ENCODE results near the gene TAS1R2.

TAS1R2 gene

GRCh38 chr1:18814874-18815531 lies 44.5 kb downstream of the TAS1R2 start:
- Histone ChIP-seq H3K4me3 (ENCODE audit: low read length) (no peak overlapping the region), H3K9me3 (ENCODE audit: control insufficient read depth, low read depth, low read length) (no peaks in the 10 kb centered on the region), H3K27ac (ENCODE audit: low read length) (no peak overlapping the region), H3K4me1 (ENCODE audit: control insufficient read depth, low read depth, low read length) (no peaks in the 10 kb centered on the region), H3K27me3 (ENCODE audit: control insufficient read depth, insufficient read depth, low read length) (peaks cover 20% of the 10 kb centered on the region), H3K9ac (ENCODE audit: low read length) (no peak overlapping the region), H3K36me3 (ENCODE audit: control insufficient read depth, low read depth, low read length) (no peaks in the 10 kb centered on the region)

GRCh38 chr1:18814425-18814824 lies 45.0 kb downstream of the TAS1R2 start:
- Histone ChIP-seq H3K36me3 (ENCODE audit: control insufficient read depth, low read depth, low read length) (no peaks in the 10 kb centered on the region), H3K9me3 (ENCODE audit: control insufficient read depth, low read depth, low read length) (no peaks in the 10 kb centered on the region), H3K27me3 (ENCODE audit: control insufficient read depth, insufficient read depth, low read length) (peaks cover 15% of the 10 kb centered on the region), H3K4me1 (ENCODE audit: control insufficient read depth, low read depth, low read length) (no peaks in the 10 kb centered on the region), H3K9ac (ENCODE audit: low read length) (no peak overlapping the region), H3K27ac (ENCODE audit: low read length) (no peak overlapping the region), H3K4me3 (ENCODE audit: low read length) (no peak overlapping the region)

- Histone ChIP-seq H3K36me3 (ENCODE audit: control insufficient read depth, low read depth, low read length) (no peaks in the 10 kb centered on the region), H3K9me3 (ENCODE audit: control insufficient read depth, low read depth, low read length) (no peaks in the 10 kb centered on the region)
Observed at GRCh38 chr1:18812453-18812939, 47.0 kb downstream of the TAS1R2 start.

GRCh38 chr1:18811733-18812452 lies 47.6 kb downstream of the TAS1R2 start:
- Histone ChIP-seq H3K4me3 (ENCODE audit: low read length) (no peak overlapping the region), H3K4me1 (ENCODE audit: control insufficient read depth, low read depth, low read length) (no peaks in the 10 kb centered on the region), H3K27ac (ENCODE audit: low read length) (no peak overlapping the region), H3K36me3 (ENCODE audit: control insufficient read depth, low read depth, low read length) (no peaks in the 10 kb centered on the region), H3K9me3 (ENCODE audit: control insufficient read depth, low read depth, low read length) (no peaks in the 10 kb centered on the region), H3K9ac (ENCODE audit: low read length) (no peak overlapping the region), H3K27me3 (ENCODE audit: control insufficient read depth, insufficient read depth, low read length) (no peaks in the 10 kb centered on the region)

More at GRCh38 chr1:18812453-18812939, 47.0 kb downstream of the TAS1R2 start:
- no peaks in the 10 kb centered on the region for H3K4me1 ChIP-seq (ENCODE audit: control insufficient read depth, low read depth, low read length)
- no peak overlapping the region for H3K9ac ChIP-seq (ENCODE audit: low read length)
- H3K27me3 ChIP-seq (ENCODE audit: control insufficient read depth, insufficient read depth, low read length) = no peaks in the 10 kb centered on the region
- H3K4me3 ChIP-seq (ENCODE audit: low read length) = no peak overlapping the region
- no peak overlapping the region for H3K27ac ChIP-seq (ENCODE audit: low read length)

GRCh38 chr1:18809953-18810899 lies 49.2 kb downstream of the TAS1R2 start:
- Histone ChIP-seq H3K4me3 (ENCODE audit: low read length) (no peak overlapping the region), H3K36me3 (ENCODE audit: control insufficient read depth, low read depth, low read length) (no peaks in the 10 kb centered on the region), H3K9ac (ENCODE audit: low read length) (no peak overlapping the region), H3K27ac (ENCODE audit: low read length) (no peak overlapping the region), H3K4me1 (ENCODE audit: control insufficient read depth, low read depth, low read length) (no peaks in the 10 kb centered on the region), H3K27me3 (ENCODE audit: control insufficient read depth, insufficient read depth, low read length) (no peaks in the 10 kb centered on the region), H3K9me3 (ENCODE audit: control insufficient read depth, low read depth, low read length) (no peaks in the 10 kb centered on the region)

GRCh38 chr1:18808550-18808949 lies 50.9 kb downstream of the TAS1R2 start:
- Histone ChIP-seq H3K27ac (ENCODE audit: low read length) (no peak overlapping the region), H3K4me3 (ENCODE audit: low read length) (no peak overlapping the region), H3K9me3 (ENCODE audit: control insufficient read depth, low read depth, low read length) (no peaks in the 10 kb centered on the region), H3K27me3 (ENCODE audit: control insufficient read depth, insufficient read depth, low read length) (no peaks in the 10 kb centered on the region), H3K9ac (ENCODE audit: low read length) (no peak overlapping the region), H3K4me1 (ENCODE audit: control insufficient read depth, low read depth, low read length) (no peaks in the 10 kb centered on the region), H3K36me3 (ENCODE audit: control insufficient read depth, low read depth, low read length) (no peaks in the 10 kb centered on the region)

- no peaks in the 10 kb centered on the region for H3K4me1 ChIP-seq (ENCODE audit: control insufficient read depth, low read depth, low read length)
- H3K4me3 ChIP-seq (ENCODE audit: low read length) = no peak overlapping the region
- H3K9ac ChIP-seq (ENCODE audit: low read length) = no peak overlapping the region
- no peak overlapping the region for H3K27ac ChIP-seq (ENCODE audit: low read length)
- H3K9me3 ChIP-seq (ENCODE audit: control insufficient read depth, low read depth, low read length) = no peaks in the 10 kb centered on the region
- no peaks in the 10 kb centered on the region for H3K27me3 ChIP-seq (ENCODE audit: control insufficient read depth, insufficient read depth, low read length)
- H3K36me3 ChIP-seq (ENCODE audit: control insufficient read depth, low read depth, low read length) = no peaks in the 10 kb centered on the region
Observed at GRCh38 chr1:18807334-18808063, 52.0 kb downstream of the TAS1R2 start.

GRCh38 chr1:18805925-18806849 lies 53.3 kb downstream of the TAS1R2 start:
- H3K27me3 ChIP-seq (ENCODE audit: control insufficient read depth, insufficient read depth, low read length) = no peaks in the 10 kb centered on the region
- no peaks in the 10 kb centered on the region for H3K4me1 ChIP-seq (ENCODE audit: control insufficient read depth, low read depth, low read length)
- no peak overlapping the region for H3K9ac ChIP-seq (ENCODE audit: low read length)
- H3K9me3 ChIP-seq (ENCODE audit: control insufficient read depth, low read depth, low read length) = no peaks in the 10 kb centered on the region
- no peak overlapping the region for H3K27ac ChIP-seq (ENCODE audit: low read length)
- no peak overlapping the region for H3K4me3 ChIP-seq (ENCODE audit: low read length)
- no peaks in the 10 kb centered on the region for H3K36me3 ChIP-seq (ENCODE audit: control insufficient read depth, low read depth, low read length)

- Histone ChIP-seq H3K36me3 (ENCODE audit: control insufficient read depth, low read depth, low read length) (no peaks in the 10 kb centered on the region), H3K27ac (ENCODE audit: low read length) (no peak overlapping the region), H3K27me3 (ENCODE audit: control insufficient read depth, insufficient read depth, low read length) (no peaks in the 10 kb centered on the region), H3K9me3 (ENCODE audit: control insufficient read depth, low read depth, low read length) (no peaks in the 10 kb centered on the region), H3K9ac (ENCODE audit: low read length) (no peak overlapping the region), H3K4me3 (ENCODE audit: low read length) (no peak overlapping the region), H3K4me1 (ENCODE audit: control insufficient read depth, low read depth, low read length) (no peaks in the 10 kb centered on the region)
Observed at GRCh38 chr1:18805150-18805879, 54.1 kb downstream of the TAS1R2 start.

- H3K27ac ChIP-seq (ENCODE audit: low read length) = no peak overlapping the region
- no peak overlapping the region for H3K9ac ChIP-seq (ENCODE audit: low read length)
- H3K4me1 ChIP-seq (ENCODE audit: control insufficient read depth, low read depth, low read length) = no peaks in the 10 kb centered on the region
Observed at GRCh38 chr1:18803851-18804250, 55.6 kb downstream of the TAS1R2 start.

More at GRCh38 chr1:18803851-18804250, 55.6 kb downstream of the TAS1R2 start:
- Histone ChIP-seq H3K27me3 (ENCODE audit: control insufficient read depth, insufficient read depth, low read length) (no peaks in the 10 kb centered on the region), H3K9me3 (ENCODE audit: control insufficient read depth, low read depth, low read length) (no peaks in the 10 kb centered on the region), H3K36me3 (ENCODE audit: control insufficient read depth, low read depth, low read length) (no peaks in the 10 kb centered on the region), H3K4me3 (ENCODE audit: low read length) (no peak overlapping the region)
